AG09319 (cell line): Measurements from ENCODE around the gene THAP7.

ENCODE experiments used
- DNase-seq: peaks from one replicate; pipeline ENCODE4 v3.0.0-alpha.2; 2010; ENCODE audit warnings: low read depth; ENCODE audit errors: extremely low read depth
- TF ChIP-seq, protein P1 (sequence below): IDR thresholded peaks from 2 replicates; pipeline ENCODE4 v1.5.1; 2011; ENCODE audit warnings: low read depth, mild to moderate bottlenecking, inconsistent platforms, low read length, moderate library complexity

Gene THAP7

GRCh38 chr22:20956258-20957101, 45.4 kb downstream of the THAP7 start:
- TF ChIP-seq, protein P1, sequence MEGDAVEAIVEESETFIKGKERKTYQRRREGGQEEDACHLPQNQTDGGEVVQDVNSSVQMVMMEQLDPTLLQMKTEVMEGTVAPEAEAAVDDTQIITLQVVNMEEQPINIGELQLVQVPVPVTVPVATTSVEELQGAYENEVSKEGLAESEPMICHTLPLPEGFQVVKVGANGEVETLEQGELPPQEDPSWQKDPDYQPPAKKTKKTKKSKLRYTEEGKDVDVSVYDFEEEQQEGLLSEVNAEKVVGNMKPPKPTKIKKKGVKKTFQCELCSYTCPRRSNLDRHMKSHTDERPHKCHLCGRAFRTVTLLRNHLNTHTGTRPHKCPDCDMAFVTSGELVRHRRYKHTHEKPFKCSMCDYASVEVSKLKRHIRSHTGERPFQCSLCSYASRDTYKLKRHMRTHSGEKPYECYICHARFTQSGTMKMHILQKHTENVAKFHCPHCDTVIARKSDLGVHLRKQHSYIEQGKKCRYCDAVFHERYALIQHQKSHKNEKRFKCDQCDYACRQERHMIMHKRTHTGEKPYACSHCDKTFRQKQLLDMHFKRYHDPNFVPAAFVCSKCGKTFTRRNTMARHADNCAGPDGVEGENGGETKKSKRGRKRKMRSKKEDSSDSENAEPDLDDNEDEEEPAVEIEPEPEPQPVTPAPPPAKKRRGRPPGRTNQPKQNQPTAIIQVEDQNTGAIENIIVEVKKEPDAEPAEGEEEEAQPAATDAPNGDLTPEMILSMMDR, result no peak
- no peak for DNase-seq

DNA sequence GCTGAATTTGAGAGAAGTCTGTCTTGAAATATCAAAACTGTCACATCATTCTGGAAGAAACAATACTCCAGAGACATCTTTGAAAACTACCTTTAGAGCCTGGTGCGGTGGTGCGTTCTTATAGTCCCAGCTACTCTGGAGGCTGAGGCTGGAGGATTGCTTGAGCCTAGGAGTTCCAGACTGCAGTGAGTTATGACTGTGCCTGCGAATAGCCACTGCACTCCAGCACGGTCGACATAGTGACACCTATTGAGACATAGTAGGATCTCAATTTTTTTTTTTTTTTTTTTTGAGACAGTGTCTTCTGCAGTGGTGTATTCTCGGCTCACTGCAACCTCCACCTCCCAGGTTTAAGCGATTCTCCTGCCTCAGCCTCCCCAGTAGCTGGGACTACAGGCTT, 46.4 kb downstream of the THAP7 start:
- TF ChIP-seq, protein P1, result no peak
- DNase-seq, result no peak

DNA sequence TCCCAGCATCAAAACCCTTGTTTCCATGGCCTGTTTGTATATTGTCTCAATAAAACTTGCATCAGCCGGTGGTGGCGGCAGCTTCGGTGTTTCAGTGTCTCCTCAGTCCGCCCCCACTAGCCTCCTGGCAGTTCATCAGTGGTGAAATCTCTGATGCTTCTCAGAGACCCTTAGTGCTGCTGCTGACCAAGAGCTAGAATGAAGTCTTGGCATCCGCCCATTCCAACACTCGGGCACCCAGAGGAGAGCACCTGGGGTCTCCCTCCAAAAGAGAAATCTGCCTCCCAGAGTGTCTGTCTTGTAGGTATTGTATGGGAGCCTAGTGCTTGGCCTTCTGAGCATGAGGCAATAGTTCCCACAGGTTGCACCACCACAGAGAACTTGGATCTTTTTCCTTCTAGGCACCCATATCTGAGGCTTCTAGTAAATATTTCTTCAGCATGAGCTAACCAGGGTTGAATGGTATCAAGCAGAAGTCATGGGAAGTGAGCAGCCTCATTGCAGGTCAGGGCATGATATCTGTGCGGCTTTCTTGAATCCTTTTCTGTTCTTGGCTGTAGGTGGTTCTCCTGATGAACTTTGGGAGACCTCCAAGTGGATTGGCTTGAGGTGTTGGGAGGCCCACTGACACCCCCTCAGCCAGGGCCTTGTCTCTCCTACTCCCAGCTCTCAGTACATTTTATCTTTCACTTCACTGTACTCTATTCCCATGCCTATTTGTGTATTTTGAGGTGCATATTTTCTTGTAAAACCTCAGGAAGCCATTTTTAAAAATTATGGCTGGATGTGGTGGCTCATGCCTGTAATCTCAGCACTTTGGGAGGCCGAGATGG, 48.0 kb downstream of the THAP7 start:
- TF ChIP-seq, protein P1, result no peak
- peak; percentile 32 for DNase-seq

DNA sequence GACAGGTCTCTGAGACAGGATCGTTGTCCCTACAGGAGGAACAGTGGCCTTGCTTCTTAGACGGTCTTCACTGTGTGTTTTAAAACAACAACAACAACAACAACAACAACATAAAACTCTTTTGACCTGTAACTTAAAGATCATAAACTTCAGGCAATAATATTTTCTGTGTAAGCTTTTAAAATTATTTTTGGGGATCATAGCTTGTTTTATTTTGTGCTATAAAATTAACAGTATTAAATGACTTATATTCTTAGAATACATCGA, 48.6 kb downstream of the THAP7 start:
- TF ChIP-seq, protein P1, result no peak
- DNase-seq, result no peak

DNA sequence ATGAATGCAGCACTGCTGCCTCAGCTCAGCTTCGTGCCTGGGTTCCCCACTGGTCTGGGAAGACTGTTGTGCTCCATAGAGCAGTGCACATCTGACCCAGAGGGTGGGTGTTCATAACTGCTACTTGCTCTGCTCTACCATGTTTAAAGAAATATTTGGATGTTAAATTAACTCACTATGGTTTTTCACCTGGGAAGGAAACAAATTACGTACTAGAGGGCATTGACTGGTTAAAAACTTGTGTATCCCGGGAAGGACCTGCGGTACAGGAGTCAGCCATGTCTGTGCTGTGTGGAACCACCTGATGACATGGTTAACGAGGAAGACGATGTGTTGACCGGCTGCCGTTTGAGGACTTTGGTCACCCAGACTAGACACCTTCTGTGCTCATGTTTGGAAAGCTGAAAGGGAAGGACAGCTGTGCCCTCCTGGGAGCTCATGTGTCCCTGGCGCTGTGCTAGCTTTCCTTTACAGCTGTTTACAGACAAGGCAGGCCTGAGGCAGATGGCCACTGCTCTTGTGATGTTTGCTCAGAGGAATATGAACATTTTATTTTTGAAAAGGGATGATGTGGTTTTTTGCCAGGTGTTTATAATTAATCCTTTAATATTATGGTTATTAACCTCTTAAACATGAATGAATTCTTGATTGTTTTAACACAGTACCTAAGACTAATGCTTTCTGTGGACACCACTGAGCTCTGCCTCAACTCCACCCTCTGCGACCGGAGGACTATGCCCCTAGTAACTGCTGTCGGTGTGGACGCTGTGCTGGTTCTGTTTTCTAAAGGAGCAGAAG, 49.2 kb downstream of the THAP7 start:
- TF ChIP-seq, protein P1, result no peak
- no peak for DNase-seq

- TF ChIP-seq, protein P1, result no peak
- no peak for DNase-seq
Measured at GRCh38 chr22:20951932-20952380, 50.0 kb downstream of the THAP7 start.
